Measurements from ENCODE around the gene GPR179. TPM values are rescaled to one million over a fixed set of nuclear protein-coding genes. Genes with fewer than 3 reads are reported as not detected.
"Not testable (repeated sequence)": the region's sequence is repeated elsewhere in the genome, so short reads cannot be mapped to it uniquely, and the experiment has no call there.

Gene GPR179
- total RNA-seq, 2 donors from 2014 or later = 0.42 TPM; not detected in 1

- not testable (repeated sequence) for ATAC-seq (ENCODE audit: insufficient number of reproducible peaks, low FRiP score, low read depth)
- TF ChIP-seq, protein P1, sequence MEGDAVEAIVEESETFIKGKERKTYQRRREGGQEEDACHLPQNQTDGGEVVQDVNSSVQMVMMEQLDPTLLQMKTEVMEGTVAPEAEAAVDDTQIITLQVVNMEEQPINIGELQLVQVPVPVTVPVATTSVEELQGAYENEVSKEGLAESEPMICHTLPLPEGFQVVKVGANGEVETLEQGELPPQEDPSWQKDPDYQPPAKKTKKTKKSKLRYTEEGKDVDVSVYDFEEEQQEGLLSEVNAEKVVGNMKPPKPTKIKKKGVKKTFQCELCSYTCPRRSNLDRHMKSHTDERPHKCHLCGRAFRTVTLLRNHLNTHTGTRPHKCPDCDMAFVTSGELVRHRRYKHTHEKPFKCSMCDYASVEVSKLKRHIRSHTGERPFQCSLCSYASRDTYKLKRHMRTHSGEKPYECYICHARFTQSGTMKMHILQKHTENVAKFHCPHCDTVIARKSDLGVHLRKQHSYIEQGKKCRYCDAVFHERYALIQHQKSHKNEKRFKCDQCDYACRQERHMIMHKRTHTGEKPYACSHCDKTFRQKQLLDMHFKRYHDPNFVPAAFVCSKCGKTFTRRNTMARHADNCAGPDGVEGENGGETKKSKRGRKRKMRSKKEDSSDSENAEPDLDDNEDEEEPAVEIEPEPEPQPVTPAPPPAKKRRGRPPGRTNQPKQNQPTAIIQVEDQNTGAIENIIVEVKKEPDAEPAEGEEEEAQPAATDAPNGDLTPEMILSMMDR (IDR thresholded peaks at IDR 0.05) = peak; percentile 11
Observed at GRCh38 chr17:38288217-38288827, 55.4 kb downstream of the GPR179 start.

GRCh38 chr17:38286501-38287091 lies 57.2 kb downstream of the GPR179 start:
- DNase-seq (ENCODE audit: low spot score); H3K36me3 ChIP-seq; H3K4me3 ChIP-seq; H3K27me3 ChIP-seq (replicated peaks; ENCODE audit: insufficient read depth); H3K27ac ChIP-seq; H3K9me3 ChIP-seq; H3K4me1 ChIP-seq (ENCODE audit: control insufficient read depth in 1 of 2, low read depth in 2 of 2): not testable (repeated sequence)
- peak; percentile 38 for ATAC-seq (ENCODE audit: insufficient number of reproducible peaks, low FRiP score, low read depth)

More at GRCh38 chr17:38288217-38288827, 55.4 kb downstream of the GPR179 start:
- H3K27ac ChIP-seq; H3K36me3 ChIP-seq; H3K27me3 ChIP-seq (replicated peaks; ENCODE audit: insufficient read depth); H3K9me3 ChIP-seq; DNase-seq (ENCODE audit: low spot score); H3K4me1 ChIP-seq (ENCODE audit: control insufficient read depth in 1 of 2, low read depth in 2 of 2); H3K4me3 ChIP-seq: not testable (repeated sequence)

GRCh38 chr17:38285994-38286393 lies 57.8 kb downstream of the GPR179 start:
- not testable (repeated sequence) for H3K27ac ChIP-seq; H3K9me3 ChIP-seq; H3K27me3 ChIP-seq (replicated peaks; ENCODE audit: insufficient read depth); H3K4me1 ChIP-seq (ENCODE audit: control insufficient read depth in 1 of 2, low read depth in 2 of 2); H3K4me3 ChIP-seq; ATAC-seq (ENCODE audit: insufficient number of reproducible peaks, low FRiP score, low read depth); DNase-seq (ENCODE audit: low spot score); H3K36me3 ChIP-seq

Other genes starting within 250 kb of the GPR179 start
- gene TBC1D3E, start 216.0 kb downstream of the GPR179 start, total RNA-seq = not detected
- not detected for gene TBC1D3, start 151.4 kb downstream of the GPR179 start, total RNA-seq
- gene MRPL45, start 46.8 kb downstream of the GPR179 start, total RNA-seq = 10 to 100 TPM in 1 of 2 donors, 1 to 10 TPM in 1; 9.0 to 10.7 TPM
- 10 to 100 TPM; 14.3 to 21.9 TPM for gene SOCS7, start 7.9 kb upstream of the GPR179 start, total RNA-seq
- 10 to 100 TPM; 87.1 to 89.2 TPM for gene ARHGAP23, start 84.5 kb upstream of the GPR179 start, total RNA-seq